ENCODE data around the gene POU3F3.

The POU3F3 gene

GRCh38 chr2:104862058-104862941, 8.4 kb downstream of the POU3F3 start:
- no peak for FAIRE-seq

DNA sequence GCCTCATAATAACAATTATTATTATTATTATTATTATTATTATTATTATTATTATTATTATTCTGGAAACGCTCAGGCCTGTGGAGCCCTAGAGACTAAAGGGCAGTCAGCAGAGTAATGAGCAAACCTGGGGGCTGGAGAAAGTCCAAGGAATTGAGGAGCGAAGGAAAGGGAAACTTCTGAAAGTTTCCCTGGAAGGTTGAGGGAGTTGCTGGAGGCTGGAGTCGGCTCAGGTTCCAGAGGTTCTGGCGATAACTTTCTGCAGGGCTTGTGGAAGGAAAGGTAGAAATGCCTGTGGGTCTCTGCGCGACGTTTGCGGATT, 9.2 kb downstream of the POU3F3 start:
- no peak for FAIRE-seq

GRCh38 chr2:104863468-104864279, 9.8 kb downstream of the POU3F3 start:
- FAIRE-seq: no peak

DNA sequence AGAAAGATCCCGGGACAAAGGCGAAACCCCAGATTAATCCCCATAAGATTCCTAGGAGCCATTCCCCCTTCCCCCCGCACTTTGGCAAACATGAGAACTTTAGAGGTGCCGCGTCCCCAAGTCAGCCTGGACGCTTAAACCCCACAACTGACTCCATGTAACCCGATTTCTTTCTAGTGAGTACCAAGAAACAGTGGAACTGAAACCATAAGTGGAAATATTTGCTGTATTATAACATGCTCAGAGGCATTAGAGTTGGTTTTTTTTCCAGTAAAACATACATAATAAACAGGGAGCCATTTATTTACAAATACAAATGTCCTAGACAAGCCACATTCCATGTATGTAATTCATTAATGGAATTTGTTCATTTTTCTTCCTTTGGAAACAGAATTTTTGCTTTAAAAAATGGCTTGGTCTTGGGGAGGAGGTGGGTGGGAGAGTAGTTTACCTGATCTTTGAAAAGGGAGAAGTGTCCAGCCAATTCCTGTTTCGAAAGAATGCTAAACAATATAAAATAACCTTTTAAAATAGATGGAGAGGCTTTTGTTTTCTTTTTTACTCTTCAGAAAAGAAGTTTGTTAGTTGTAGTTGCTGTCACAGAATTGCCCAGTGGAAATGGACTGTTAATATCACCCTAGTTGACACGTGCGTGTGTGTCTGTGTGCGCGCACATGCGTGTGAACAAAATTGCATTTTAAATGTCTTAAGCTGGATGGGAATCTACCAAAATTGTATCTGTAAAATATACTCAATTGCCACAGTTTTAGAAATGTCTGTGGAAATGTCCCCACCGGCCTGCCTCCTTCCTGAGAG, 10.6 kb downstream of the POU3F3 start:
- FAIRE-seq: no peak

GRCh38 chr2:104865096-104865470, 11.2 kb downstream of the POU3F3 start:
- FAIRE-seq: no peak

DNA sequence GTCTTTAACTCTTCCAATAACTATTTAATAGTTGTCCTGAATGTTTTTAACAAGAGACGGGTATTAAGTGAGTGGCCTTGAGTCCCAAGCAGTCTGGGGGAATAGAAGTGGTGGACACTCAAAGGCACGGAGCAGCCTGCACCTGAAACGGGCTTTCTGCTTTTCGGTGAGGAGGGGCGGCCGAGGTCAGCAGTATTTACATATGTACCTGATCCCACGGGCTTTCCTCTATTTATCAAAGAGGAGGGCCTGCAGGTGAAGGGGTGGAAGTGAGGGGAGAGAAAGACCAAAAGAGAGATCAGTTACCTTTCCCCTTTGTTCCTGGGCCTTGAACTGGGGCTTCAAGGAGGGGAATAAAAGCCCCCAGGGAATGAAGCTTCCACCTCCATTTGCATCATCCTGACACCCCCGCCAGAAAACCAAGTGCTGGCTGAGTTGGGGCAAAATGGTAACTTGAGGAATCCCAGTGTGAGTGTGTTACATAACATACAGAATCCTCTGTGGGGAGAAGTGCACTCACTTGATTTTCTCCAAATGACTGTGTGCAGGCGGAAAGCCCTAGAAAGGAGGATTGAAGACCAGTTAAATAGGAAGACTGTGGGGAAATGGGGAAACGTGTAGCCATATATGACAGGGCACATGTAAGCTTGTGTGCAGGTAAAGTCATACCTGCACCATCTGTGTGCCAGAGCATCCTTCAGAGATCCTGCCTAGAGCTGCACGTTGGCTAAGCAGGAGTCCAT, 12.4 kb downstream of the POU3F3 start:
- FAIRE-seq: no peak

DNA sequence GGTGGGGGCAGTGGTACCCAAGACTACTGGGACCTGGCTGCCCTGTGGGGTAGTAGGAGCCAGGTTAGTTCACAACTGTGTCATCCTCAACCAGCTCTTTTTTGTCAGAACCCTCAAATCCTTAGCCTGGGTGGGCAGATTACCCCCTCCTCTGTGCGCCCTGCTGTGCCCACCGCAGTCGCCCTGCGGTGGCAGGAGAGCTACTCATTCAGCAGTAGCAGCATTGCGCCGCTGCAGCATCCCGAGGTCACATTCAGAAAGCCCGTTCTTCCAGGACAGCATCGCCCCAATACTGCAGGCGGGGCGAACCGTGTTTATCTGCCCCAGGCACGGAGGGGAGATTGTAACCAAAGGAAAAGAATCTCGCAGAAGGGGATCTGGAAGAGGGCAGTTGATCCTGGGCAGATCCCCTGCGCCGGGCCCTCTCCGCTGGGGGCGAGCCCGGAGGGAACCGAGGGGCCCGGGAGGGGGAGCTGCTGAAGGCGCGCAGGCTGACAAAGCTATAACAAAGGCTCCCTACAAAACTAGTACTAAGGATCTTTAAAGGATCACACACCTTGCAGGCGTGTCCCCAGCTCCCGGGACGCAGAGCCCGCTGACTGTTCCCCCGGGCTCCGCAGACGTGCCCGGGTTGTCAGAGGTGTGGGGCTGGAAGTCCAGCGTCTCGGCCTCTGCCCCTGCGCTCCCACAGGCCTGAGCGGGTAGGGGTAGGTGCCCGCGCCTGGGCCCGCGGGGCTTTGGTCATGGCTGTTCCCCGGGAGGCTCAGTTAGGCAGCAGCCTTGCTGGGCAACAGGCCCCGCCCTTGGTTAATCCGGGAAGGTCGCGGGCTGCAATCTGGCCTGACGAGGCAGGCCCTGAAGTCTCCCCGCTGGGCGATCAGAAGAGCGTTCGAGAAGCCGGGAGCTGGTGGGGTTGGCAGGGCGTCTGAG, 13.2 kb downstream of the POU3F3 start:
- no peak for FAIRE-seq

DNA sequence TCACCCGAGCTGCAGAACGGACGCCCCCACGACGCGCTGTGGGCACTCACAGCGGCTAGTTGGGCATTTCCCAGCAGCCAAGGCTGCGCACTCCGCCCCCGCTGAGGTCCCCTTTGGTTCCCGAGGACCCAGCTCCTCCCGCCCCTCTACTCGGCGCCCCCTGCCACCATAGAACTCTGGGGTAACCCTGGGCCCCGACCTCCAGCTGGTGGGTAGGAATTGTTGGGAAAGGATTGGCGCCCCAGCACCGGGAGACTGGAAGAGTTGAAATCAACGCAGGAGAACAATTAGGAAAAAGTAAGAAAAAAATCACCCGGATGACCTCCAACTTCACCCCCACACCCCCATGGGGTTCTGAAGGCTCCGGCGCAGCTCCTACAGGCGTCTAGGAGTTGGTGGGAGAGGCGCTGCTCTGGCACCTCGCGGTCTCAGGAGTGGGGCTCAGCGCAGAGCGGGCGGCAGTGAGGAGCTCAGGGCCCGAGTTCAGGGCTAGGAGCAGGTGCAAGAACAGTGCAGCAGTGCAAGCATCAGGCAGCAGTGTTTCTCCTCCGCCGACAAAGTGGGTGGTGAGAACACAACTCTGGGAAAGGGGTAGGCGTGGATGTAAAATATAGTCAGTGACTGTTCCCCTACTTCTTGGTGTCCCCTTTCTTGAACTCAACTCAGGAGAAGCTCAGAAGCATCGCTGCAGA, 14.0 kb downstream of the POU3F3 start:
- FAIRE-seq: no peak

DNA sequence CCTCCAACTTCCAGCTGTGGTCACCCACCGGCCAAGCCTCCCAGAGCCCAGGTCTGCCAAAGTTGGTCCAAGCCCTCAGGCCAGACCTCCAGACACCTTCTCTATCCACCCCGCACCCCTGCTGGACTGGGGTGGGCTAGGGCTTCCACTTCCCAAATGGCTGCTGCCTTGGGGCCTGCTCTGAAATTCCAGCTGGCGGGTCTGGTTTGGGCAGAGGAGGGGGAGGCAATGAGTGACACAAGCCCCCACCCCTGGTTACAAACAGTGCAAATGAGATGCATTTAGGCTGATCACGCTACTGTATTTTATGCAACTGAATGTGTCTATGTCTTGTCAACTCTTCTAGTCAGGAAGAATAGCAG, 14.6 kb downstream of the POU3F3 start:
- no peak for FAIRE-seq

DNA sequence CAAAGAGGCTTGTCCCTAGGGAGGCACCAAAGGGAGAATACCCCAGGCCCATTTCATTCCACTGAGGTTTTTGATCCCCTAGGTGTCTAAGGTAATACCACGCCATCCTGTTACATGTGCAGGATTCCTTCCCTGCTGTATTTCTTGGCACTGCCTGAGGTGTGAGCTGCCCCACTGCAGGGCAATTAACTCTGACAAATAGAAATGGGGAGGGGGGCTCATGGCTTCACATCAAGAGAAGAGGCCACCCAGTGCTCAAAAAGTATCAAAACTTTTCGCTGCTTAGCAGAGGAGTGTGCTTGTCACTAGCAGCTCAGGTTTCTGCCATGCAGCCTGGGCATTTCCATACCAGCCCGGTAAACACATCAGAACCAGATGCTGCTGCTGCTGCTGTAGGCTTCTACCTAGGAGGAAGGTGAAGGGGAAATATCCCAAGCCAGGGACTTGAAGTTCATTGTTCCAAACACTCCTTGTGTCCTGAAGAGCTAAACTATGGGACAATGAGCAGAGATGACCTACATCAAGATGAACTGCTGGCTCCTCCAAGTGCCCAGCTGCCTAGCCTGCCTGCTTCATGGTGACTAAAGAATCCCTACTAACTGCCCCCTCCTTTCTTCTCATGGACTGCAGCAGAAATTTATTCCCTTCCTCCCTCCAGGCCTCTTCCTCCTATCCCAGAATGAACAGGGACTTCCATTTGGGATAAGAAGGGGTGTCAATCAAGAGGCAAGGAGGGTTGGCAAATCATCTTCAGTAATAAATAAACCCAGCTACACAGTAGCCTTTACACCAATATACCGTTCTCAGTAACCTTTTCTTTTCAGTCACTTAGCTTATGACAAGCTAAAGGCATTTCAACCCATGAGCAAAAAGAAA, 16.4 kb downstream of the POU3F3 start:
- FAIRE-seq: no peak

GRCh38 chr2:104871649-104871971, 17.7 kb downstream of the POU3F3 start:
- FAIRE-seq: no peak

- FAIRE-seq: no peak
These were observed 18.3 kb downstream of the POU3F3 start for GRCh38 chr2:104871972-104872865.

- no peak for FAIRE-seq
These were observed 19.2 kb downstream of the POU3F3 start for GRCh38 chr2:104872866-104873688.

DNA sequence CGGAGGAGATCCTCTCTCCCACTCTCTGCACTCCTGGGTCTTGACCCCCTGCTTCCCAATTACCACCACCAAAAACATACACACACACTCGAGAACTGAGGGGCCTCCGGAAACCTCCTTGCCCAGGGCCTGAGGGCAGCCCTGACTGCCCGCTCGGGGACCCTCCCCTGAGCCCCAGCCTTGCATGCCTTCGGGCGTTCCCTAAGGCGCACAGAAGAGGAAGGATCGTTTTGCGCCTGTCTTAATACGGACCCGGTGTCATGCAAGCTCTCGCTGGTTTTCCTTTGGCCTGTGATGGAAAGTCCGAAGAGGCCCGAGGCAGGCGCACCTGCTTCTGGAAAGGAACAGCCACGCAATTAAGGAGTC, 19.8 kb downstream of the POU3F3 start:
- no peak for FAIRE-seq

DNA sequence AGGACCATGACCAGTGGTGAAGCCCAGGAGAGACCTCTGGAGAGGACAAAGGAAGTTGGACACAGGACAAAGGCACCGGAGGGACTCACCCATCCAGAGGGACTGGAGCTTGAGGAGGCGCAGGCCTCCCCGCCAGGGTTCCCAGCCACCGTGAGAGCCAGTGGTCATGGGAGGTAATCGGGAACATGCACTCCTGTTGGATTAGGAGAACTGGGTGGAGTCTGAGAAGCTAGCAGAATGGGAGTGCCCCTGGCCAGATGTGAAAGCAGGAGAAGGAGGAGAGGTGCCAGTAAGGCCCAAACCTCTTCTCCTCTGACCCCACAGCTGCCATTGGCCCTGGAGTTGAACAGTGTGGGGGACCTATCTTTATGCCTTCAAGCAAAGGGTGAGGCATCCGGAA, 20.3 kb downstream of the POU3F3 start:
- FAIRE-seq: no peak

GRCh38 chr2:104875262-104875661, 21.3 kb downstream of the POU3F3 start:
- FAIRE-seq: no peak

- FAIRE-seq: no peak
These were observed 23.0 kb downstream of the POU3F3 start for GRCh38 chr2:104876606-104877570.

Measured in islet of Langerhans (tissue), 1 donor.